Glomerular visceral epithelial cell (primary cell): ENCODE measurements around the gene SKIC2.
"Not testable (repeated sequence)": the region's sequence is repeated elsewhere in the genome, so short reads cannot be mapped to it uniquely, and the experiment has no call there.

Experiments
- DNase-seq: peaks from one replicate; pipeline ENCODE4 v3.0.0-alpha.2; 2016; ENCODE audit errors: extremely low spot score

The SKIC2 gene

GRCh38 chr6:31968791-31969711, 10.1 kb downstream of the SKIC2 start:
- DNase-seq, result no peak

- peak; percentile 64 for DNase-seq
Observed at GRCh38 chr6:31969712-31970603, 11.0 kb downstream of the SKIC2 start.

GRCh38 chr6:31970604-31971271, 11.8 kb downstream of the SKIC2 start:
- no peak for DNase-seq

GRCh38 chr6:31971279-31971992, 12.5 kb downstream of the SKIC2 start:
- DNase-seq, result no peak

- DNase-seq, result peak; percentile 97
Observed at GRCh38 chr6:31971993-31972708, 13.2 kb downstream of the SKIC2 start, which contains the start of gene DXO. Gene DXO (minus strand): TSS chr6:31972138. CDS start chr6:31971675, 463 bp downstream.

GRCh38 chr6:31972709-31973350, 13.9 kb downstream of the SKIC2 start:
- peak; percentile 20 for DNase-seq

GRCh38 chr6:31976065-31976464, 17.1 kb downstream of the SKIC2 start:
- DNase-seq, result not testable (repeated sequence)

- no peak for DNase-seq
Observed at GRCh38 chr6:31977816-31978431, 18.9 kb downstream of the SKIC2 start.

GRCh38 chr6:31978831-31979230, 19.9 kb downstream of the SKIC2 start:
- no peak for DNase-seq

GRCh38 chr6:31979238-31979898, 20.4 kb downstream of the SKIC2 start:
- DNase-seq, result no peak

- DNase-seq, result not testable (repeated sequence)
Observed at GRCh38 chr6:31980195-31980876, 21.4 kb downstream of the SKIC2 start.

- DNase-seq, result not testable (repeated sequence)
Observed at GRCh38 chr6:31980998-31981397, 22.0 kb downstream of the SKIC2 start.

GRCh38 chr6:31981744-31982143, 22.8 kb downstream of the SKIC2 start, which contains the start of gene C4A:
Gene C4A (plus strand): TSS chr6:31982057. CDS start chr6:31982108, 51 bp downstream.
- DNase-seq, result not testable (repeated sequence)

- not testable (repeated sequence) for DNase-seq
Observed at GRCh38 chr6:31989363-31989762, 30.4 kb downstream of the SKIC2 start.

- DNase-seq, result not testable (repeated sequence)
Observed at GRCh38 chr6:31994421-31994820, 35.4 kb downstream of the SKIC2 start.

- DNase-seq, result not testable (repeated sequence)
Observed at GRCh38 chr6:31996385-31996784, 37.4 kb downstream of the SKIC2 start.

- DNase-seq, result not testable (repeated sequence)
Observed at GRCh38 chr6:32002546-32003268, 43.7 kb downstream of the SKIC2 start.
